SU-DHL-6 (cell line): Measurements from ENCODE around the gene RAD51B.

Experiments used
- H2AFZ ChIP-seq: fragments of 200-600 bp; sonication (generic); 2 replicates; pipeline ENCODE4 v1.6.1; 2014; ENCODE audit warnings: low read depth, mild to moderate bottlenecking, moderate library complexity, mixed read lengths, antibody characterized with exemption, low read length; ENCODE audit not compliant: severe bottlenecking
- H3F3A ChIP-seq: fragments of 200-600 bp; shearing (Covaris generic); 2 replicates; pipeline ENCODE4 v1.6.0; 2016; ENCODE audit warnings: antibody characterized with exemption, mild to moderate bottlenecking; ENCODE audit not compliant: insufficient read depth
- H3K27ac ChIP-seq: fragments of 200-600 bp; sonication (generic); 2 replicates; pipeline ENCODE4 v1.5.1; 2016; ENCODE audit warnings: low read depth, mild to moderate bottlenecking, low read length, moderate library complexity, mixed read lengths
- H3K27me3 ChIP-seq: fragments of 200-600 bp; sonication (generic), shearing (Covaris generic); 2 replicates; pipeline ENCODE4 v1.6.0; 2014; ENCODE audit warnings: mild to moderate bottlenecking, low read length
- H3K36me3 ChIP-seq: fragments of 200-600 bp; sonication (generic); 2 replicates; pipeline ENCODE4 v1.6.1; 2014; ENCODE audit warnings: mild to moderate bottlenecking, low read length, mixed read lengths
- H3K4me2 ChIP-seq: fragments of 300-600, 200-600 bp; shearing (Covaris generic), sonication (generic); 2 replicates; pipeline ENCODE4 v1.6.0; 2014; ENCODE audit warnings: low read length, low read depth, mild to moderate bottlenecking; ENCODE audit not compliant: poor library complexity, severe bottlenecking
- H3K4me3 ChIP-seq: fragments of 200-600 bp; sonication (generic); 2 replicates; pipeline ENCODE4 v1.5.1; 2014; ENCODE audit warnings: antibody characterized with exemption, low read length, mild to moderate bottlenecking, mixed read lengths; ENCODE audit not compliant: insufficient read depth, poor library complexity, severe bottlenecking
- H3K79me2 ChIP-seq: fragments of 200-600 bp; sonication (generic); 2 replicates; pipeline ENCODE4 v1.6.1; 2014; ENCODE audit warnings: mild to moderate bottlenecking, low read length, moderate library complexity; ENCODE audit not compliant: insufficient read depth
- H3K9ac ChIP-seq: fragments of 200-600 bp; sonication (generic); 2 replicates; pipeline ENCODE4 v1.7.0; 2014; ENCODE audit warnings: mild to moderate bottlenecking, low read length
- H3K9me2 ChIP-seq: fragments of 200-600 bp; sonication (generic); replicated peaks from 2 replicates; pipeline ENCODE4 v1.6.1; 2014; ENCODE audit warnings: low read length; ENCODE audit not compliant: insufficient read depth
- H3K9me3 ChIP-seq: fragments of 200-600 bp; sonication (generic); 2 replicates; pipeline ENCODE4 v1.6.1; 2014; ENCODE audit warnings: low read length, mixed read lengths; ENCODE audit not compliant: insufficient read depth
- H4K20me1 ChIP-seq: fragments of 200-600 bp; sonication (generic); 2 replicates; pipeline ENCODE4 v1.6.1; 2014; ENCODE audit warnings: low read depth, mild to moderate bottlenecking, antibody characterized with exemption, low read length, moderate library complexity, mixed read lengths
- CTCF ChIP-seq: fragments of 200-600 bp; sonication (generic); IDR thresholded peaks from one replicate; pipeline ENCODE4 v1.5.1; 2017; ENCODE audit warnings: antibody characterized with exemption, mild to moderate bottlenecking, low read length, moderate library complexity; ENCODE audit not compliant: insufficient read depth, poor library complexity, severe bottlenecking
- EZH2phosphoT487 ChIP-seq: fragments of 200-600 bp; sonication (generic), shearing (Covaris generic); conservative IDR thresholded peaks from 2 replicates; pipeline ENCODE4 v1.6.1; 2018; ENCODE audit warnings: mild to moderate bottlenecking, antibody characterized with exemption, low read length, moderate library complexity, mixed read lengths

The RAD51B gene

GRCh38 chr14:68379510-68380328 is 560.1 kb downstream of the RAD51B start:
- Histone ChIP-seq H3K9me3 (no peaks in the 10 kb centered on the region), H3K9ac (no peak overlapping the region), H3K4me2 (no peak overlapping the region), H3K79me2 (no peaks in the 10 kb centered on the region), H2AFZ (no peak overlapping the region), H3K27me3 (no peaks in the 10 kb centered on the region), H3F3A (peaks cover 13% of the 10 kb centered on the region), H4K20me1 (no peaks in the 10 kb centered on the region), H3K36me3 (no peaks in the 10 kb centered on the region), H3K9me2 (no peaks in the 10 kb centered on the region), H3K4me3 (no peak overlapping the region), H3K27ac (no peak overlapping the region)
- TF ChIP-seq EZH2phosphoT487 (no peak), CTCF (no peak)

- no peak overlapping the region for H3K9ac ChIP-seq
- H3K4me2 ChIP-seq = no peak overlapping the region
- no peaks in the 10 kb centered on the region for H3K27me3 ChIP-seq
These were observed 560.8 kb downstream of the RAD51B start for GRCh38 chr14:68380329-68380741.

GRCh38 chr14:68384335-68384734 is 564.8 kb downstream of the RAD51B start:
- H3K9me3 ChIP-seq = no peaks in the 10 kb centered on the region
- no peaks in the 10 kb centered on the region for H3K27me3 ChIP-seq
- no peaks in the 10 kb centered on the region for H3K9me2 ChIP-seq
- H3K79me2 ChIP-seq = no peaks in the 10 kb centered on the region
- H2AFZ ChIP-seq = no peak overlapping the region
- H3K9ac ChIP-seq = no peak overlapping the region
- no peaks in the 10 kb centered on the region for H3F3A ChIP-seq
- H4K20me1 ChIP-seq = no peaks in the 10 kb centered on the region
- no peak overlapping the region for H3K4me3 ChIP-seq
- no peak for TF ChIP-seq EZH2phosphoT487
- no peak for TF ChIP-seq CTCF
- no peak overlapping the region for H3K27ac ChIP-seq
- H3K4me2 ChIP-seq = no peak overlapping the region
- H3K36me3 ChIP-seq = no peaks in the 10 kb centered on the region

More at GRCh38 chr14:68380329-68380741, 560.8 kb downstream of the RAD51B start:
- Histone ChIP-seq H3K79me2 (no peaks in the 10 kb centered on the region), H3K36me3 (no peaks in the 10 kb centered on the region), H3K9me2 (no peaks in the 10 kb centered on the region), H4K20me1 (no peaks in the 10 kb centered on the region), H3K4me3 (no peak overlapping the region), H3K27ac (no peak overlapping the region), H2AFZ (no peak overlapping the region), H3K9me3 (no peaks in the 10 kb centered on the region), H3F3A (peaks cover 7% of the 10 kb centered on the region)
- TF ChIP-seq CTCF (no peak), EZH2phosphoT487 (no peak)
